Upper lobe of right lung (tissue), 1 donor: ENCODE data around the gene C1orf122. TPM values are rescaled to one million over a fixed set of nuclear protein-coding genes. Genes with fewer than 3 reads are reported as not detected.
A peak's percentile ranks its signal among the peaks of the same experiment; 100 is the strongest.

Experiments
- ATAC-seq: fragments of 200-7000 bp; cut with Tn5 transposase; one replicate; pipeline ENCODE4 v1.9.1; 2020; ENCODE audit warnings: mild to moderate bottlenecking, moderate library complexity
- DNase-seq: peaks from one replicate; pipeline ENCODE4 v3.0.0-alpha.2; 2020
- H3K27ac ChIP-seq: fragments of 200-600 bp; one replicate; pipeline ENCODE4 v1.8.0; 2022
- H3K27me3 ChIP-seq: fragments of 200-600 bp; one replicate; pipeline ENCODE4 v1.8.0; 2022; ENCODE audit warnings: mild to moderate bottlenecking
- H3K36me3 ChIP-seq: fragments of 200-600 bp; one replicate; pipeline ENCODE4 v1.8.0; 2022
- H3K4me1 ChIP-seq: fragments of 200-600 bp; one replicate; pipeline ENCODE4 v1.8.0; 2022
- H3K4me3 ChIP-seq: fragments of 200-600 bp; one replicate; pipeline ENCODE4 v1.8.0; 2022; ENCODE audit warnings: mild to moderate bottlenecking
- H3K9me3 ChIP-seq: fragments of 200-600 bp; one replicate; pipeline ENCODE4 v1.8.0; 2022
- intact Hi-C: fragments of 100-400 bp; cut with DNase I; formaldehyde crosslinking; loops from one replicate; pipeline ENCODE4 v1.11.0; 2022
- total RNA-seq: library from RNA; stranded (reverse); fragmentation: NEBNext Ultra II Directional; extraction: Animal tissue kit (Norgen Biotek cat#: 25700); gene quantifications from one replicate; pipeline ENCODE4 v1.2.1, GENCODE V29; 2021
- TF ChIP-seq, protein P1 (sequence below): fragments of 200-600 bp; IDR thresholded peaks from one replicate; pipeline ENCODE4 v1.8.0; 2022; ENCODE audit warnings: antibody characterized with exemption
- donor health status: DM: no; HTN: yes; CAD: no; lungs with severe emphysema.

Gene C1orf122
- total RNA-seq, 1 donor from 2014 or later, result 29.7 TPM

DNA sequence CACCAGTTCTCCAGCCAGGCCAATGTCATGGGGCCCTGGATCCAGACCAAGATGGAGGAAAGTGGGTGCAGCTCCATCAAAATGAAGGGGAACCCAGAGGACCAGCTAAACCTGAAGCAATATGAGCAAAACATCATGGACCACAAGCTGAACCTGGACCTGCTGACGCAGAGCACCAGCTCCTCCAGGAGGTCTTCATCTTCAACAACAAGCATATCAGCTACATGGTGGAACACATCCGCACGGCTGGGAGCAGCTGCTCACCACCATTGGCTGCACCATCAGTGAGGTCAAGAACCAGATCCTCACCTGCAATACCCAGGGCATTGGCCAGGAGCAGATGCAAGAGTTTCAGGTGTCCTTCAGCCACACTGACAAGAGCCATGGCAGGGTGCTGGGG, 28.9 kb upstream of the C1orf122 start:
- DNase-seq, result no peak
- TF ChIP-seq, protein P1, sequence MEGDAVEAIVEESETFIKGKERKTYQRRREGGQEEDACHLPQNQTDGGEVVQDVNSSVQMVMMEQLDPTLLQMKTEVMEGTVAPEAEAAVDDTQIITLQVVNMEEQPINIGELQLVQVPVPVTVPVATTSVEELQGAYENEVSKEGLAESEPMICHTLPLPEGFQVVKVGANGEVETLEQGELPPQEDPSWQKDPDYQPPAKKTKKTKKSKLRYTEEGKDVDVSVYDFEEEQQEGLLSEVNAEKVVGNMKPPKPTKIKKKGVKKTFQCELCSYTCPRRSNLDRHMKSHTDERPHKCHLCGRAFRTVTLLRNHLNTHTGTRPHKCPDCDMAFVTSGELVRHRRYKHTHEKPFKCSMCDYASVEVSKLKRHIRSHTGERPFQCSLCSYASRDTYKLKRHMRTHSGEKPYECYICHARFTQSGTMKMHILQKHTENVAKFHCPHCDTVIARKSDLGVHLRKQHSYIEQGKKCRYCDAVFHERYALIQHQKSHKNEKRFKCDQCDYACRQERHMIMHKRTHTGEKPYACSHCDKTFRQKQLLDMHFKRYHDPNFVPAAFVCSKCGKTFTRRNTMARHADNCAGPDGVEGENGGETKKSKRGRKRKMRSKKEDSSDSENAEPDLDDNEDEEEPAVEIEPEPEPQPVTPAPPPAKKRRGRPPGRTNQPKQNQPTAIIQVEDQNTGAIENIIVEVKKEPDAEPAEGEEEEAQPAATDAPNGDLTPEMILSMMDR, result no peak
- peaks cover 4% of the 10 kb centered on the region for H3K27me3 ChIP-seq
- no peak overlapping the region for H3K27ac ChIP-seq
- H3K9me3 ChIP-seq, result no peaks in the 10 kb centered on the region
- intact Hi-C loops, result no loop called here
- no peak for ATAC-seq
- H3K36me3 ChIP-seq, result no peaks in the 10 kb centered on the region
- H3K4me1 ChIP-seq, result no peaks in the 10 kb centered on the region
- no peak overlapping the region for H3K4me3 ChIP-seq

DNA sequence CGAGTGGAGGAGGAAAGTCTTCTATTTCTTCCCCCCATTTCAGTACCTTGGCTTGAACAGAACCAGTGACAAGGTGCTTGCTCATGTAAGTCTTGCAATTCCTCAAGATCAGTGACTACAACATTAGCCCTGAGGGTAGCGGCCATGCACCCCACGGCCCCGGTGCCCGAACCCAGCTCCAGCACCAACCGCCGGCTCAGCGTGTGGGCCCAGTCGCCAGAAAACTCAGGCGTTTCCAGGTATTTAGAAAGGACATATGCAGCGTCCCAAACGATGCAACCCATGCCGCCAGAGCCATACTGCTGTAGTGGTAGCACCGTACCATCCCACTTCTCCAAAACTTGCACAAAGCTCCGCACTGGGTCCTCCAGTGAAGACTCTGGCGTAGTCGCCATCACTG, 25.1 kb upstream of the C1orf122 start:
- DNase-seq (no peak), ATAC-seq (no peak)
- TF ChIP-seq, protein P1, result no peak
- Histone ChIP-seq H3K36me3 (no peaks in the 10 kb centered on the region), H3K27ac (no peak overlapping the region), H3K9me3 (no peaks in the 10 kb centered on the region), H3K4me3 (no peak overlapping the region), H3K27me3 (peaks cover 10% of the 10 kb centered on the region), H3K4me1 (no peaks in the 10 kb centered on the region)
- intact Hi-C loops, result no loop called here

DNA sequence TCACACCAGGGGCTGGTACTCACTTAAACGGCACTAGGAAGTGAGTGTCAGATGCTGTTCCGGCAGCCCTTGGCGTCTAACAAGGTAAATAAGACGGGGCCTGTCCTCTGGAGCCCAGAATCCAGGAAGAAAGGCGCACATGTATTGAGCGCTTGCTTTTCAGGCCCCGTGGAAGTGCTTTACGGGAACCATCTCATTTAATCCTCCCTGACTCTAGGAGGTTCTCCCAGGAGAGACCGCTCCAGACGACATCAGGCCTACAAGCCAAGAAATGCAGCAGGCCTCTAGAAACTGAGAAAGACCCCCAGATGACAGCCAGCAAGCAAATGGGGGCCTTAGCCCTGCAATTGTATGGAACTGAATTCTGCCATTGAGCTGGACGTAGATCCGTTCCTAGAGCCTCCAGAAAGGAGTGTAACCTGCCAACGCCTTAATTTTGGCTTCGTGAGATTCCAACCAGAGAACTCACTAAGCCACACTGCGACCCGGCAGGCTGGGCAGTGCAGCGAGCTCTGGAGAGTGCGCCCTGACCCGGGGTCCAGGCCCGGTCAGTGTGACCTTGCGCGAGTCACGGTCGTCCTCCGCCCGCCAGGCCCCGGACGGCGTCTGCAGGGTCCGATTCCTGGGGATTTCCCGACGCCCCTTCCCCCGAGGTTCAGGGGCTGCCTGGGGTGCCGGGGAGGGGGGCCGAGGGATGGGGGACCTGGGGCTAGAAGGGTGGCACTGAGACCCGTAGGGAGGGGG, 14.5 kb upstream of the C1orf122 start:
- TF ChIP-seq, protein P1, result no peak
- Histone ChIP-seq H3K4me3 (peak overlapping the region; percentile 56), H3K27me3 (peaks cover 4% of the 10 kb centered on the region), H3K9me3 (no peaks in the 10 kb centered on the region), H3K36me3 (no peaks in the 10 kb centered on the region), H3K27ac (no peak overlapping the region), H3K4me1 (peaks cover 15% of the 10 kb centered on the region)
- peak; percentile 47 for DNase-seq
- intact Hi-C loops, result no loop called here
- ATAC-seq, result no peak

DNA sequence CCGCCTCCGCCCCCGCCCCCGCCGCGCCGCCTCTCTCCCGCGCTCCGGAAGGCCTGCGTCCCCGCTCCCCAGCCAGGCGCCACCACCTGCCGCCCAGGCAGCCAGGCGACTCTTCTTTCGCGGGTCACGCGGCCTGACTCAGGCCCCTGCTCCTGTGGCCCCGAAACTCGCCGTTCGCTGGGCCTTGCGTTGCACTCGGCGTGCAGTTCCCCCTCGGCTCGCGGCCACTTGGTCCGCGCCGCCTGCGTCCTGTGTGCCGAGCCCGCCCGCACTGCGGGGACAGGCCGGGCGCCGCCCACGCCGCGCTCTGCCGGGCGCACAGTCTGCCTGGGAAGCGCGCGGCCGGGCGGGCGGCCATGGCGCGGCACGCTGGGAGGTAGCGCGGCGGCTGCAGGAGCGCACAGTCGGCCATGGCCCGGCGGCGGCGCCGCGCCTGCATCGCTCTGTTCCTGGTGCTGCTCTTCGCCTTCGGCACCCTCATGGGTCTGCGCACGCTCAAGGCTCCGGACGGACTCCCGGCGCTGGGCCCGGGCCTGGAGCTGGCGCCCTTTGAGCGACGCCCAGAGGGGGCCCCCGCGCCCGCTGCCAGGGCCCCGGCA, 13.7 kb upstream of the C1orf122 start, which contains the start of gene MANEAL:
MANEAL (plus strand) TSS at position 75 of the 599 bp plus-strand sequence; CDS start at position 411, 336 bp downstream.
- Histone ChIP-seq H3K27me3 (peaks cover 4% of the 10 kb centered on the region), H3K36me3 (no peaks in the 10 kb centered on the region), H3K4me3 (peak within 1 kb of the TSS; percentile 56), H3K4me1 (peaks cover 15% of the 10 kb centered on the region), H3K27ac (no peak within 1 kb of the TSS), H3K9me3 (no peaks in the 10 kb centered on the region)
- TF ChIP-seq, protein P1, result no peak
- intact Hi-C loops, result no loop called here
- ATAC-seq, result peak; percentile 89
- DNase-seq, result peak; percentile 82

DNA sequence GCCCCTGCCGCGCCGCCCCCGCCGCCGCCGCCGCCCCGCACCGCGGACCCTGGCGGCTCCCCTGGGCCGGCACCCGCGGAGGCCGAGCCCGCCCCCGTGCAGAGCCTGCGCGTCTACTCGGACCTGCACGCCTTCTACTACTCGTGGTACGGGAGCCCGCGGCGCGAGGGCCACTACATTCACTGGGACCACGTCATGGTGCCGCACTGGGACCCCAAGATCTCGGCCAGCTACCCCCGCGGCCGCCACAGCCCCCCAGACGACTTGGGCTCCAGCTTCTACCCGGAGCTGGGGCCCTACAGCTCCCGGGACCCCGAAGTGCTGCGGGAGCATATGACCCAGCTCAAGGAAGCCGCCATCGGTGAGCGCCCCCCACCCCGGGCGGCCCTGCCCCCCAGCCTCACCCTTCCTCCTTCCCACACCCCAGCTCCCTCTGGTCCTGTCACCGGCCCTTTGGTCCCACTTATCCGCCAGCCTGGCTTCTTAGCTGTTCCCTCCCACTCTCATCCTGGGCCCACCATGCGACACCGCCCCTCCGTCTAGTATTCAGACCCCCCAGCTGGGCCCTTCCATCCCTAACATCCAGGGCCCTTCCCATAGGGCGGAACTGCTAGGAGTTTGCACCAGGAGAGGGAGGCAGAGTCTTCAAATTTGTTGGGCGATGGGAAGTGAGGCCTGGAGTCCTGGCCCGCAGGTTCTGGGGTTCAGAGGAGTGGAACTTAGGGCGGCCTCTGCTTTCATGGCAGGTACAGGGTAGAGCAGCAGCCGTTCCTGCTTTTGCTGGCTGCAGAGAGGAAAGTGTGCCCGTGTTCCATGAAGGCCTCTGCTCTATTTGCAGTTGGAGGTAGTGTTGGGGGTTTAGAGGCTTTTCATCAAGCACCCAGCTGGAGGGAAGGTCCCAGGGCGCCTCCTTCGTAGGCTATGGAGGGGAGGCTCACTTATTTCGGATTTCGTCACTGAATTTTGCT, 12.9 kb upstream of the C1orf122 start:
- peaks cover 4% of the 10 kb centered on the region for H3K27me3 ChIP-seq
- H3K27ac ChIP-seq, result no peak overlapping the region
- peaks cover 15% of the 10 kb centered on the region for H3K4me1 ChIP-seq
- TF ChIP-seq, protein P1, result no peak
- peak overlapping the region; percentile 56 for H3K4me3 ChIP-seq
- no peak for ATAC-seq
- no peaks in the 10 kb centered on the region for H3K9me3 ChIP-seq
- intact Hi-C loops, result no loop called here
- peaks cover 5% of the 10 kb centered on the region for H3K36me3 ChIP-seq
- peak; percentile 64 for DNase-seq
